Mesendoderm (in vitro differentiated cells): ENCODE data around the gene FAAP100.
"Not testable (repeated sequence)": the region's sequence is repeated elsewhere in the genome, so short reads cannot be mapped to it uniquely, and the experiment has no call there.

Experiments used
- DNase-seq: peaks from one replicate; pipeline ENCODE4 v3.0.0; 2013
- H2AK5ac ChIP-seq: 2 replicates; pipeline ENCODE4 v1.6.1; 2013; ENCODE audit warnings: low read length, inconsistent platforms
- H2BK120ac ChIP-seq: 2 replicates; pipeline ENCODE4 v1.6.1; 2013; ENCODE audit warnings: low read depth, mild to moderate bottlenecking, low read length, moderate library complexity, mixed read lengths
- H2BK15ac ChIP-seq: replicated peaks from 2 replicates; pipeline ENCODE4 v1.6.1; 2013; ENCODE audit warnings: low read depth, mild to moderate bottlenecking, moderate library complexity
- H2BK5ac ChIP-seq: 2 replicates; pipeline ENCODE4 v1.6.1; 2013; ENCODE audit warnings: low read length, inconsistent platforms
- H3K18ac ChIP-seq: 2 replicates; pipeline ENCODE4 v1.6.1; 2013; ENCODE audit warnings: mild to moderate bottlenecking, low read length, mixed read lengths
- H3K23ac ChIP-seq: one replicate; pipeline ENCODE4 v1.6.1; 2013; ENCODE audit warnings: low read length
- H3K27ac ChIP-seq: 2 replicates; pipeline ENCODE4 v1.5.1; 2013; ENCODE audit warnings: low read depth, mild to moderate bottlenecking, inconsistent platforms, low read length, moderate library complexity
- H3K27me3 ChIP-seq: 2 replicates; pipeline ENCODE4 v1.6.1; 2013; ENCODE audit warnings: low read length, control low read depth, mild to moderate bottlenecking, inconsistent platforms; ENCODE audit not compliant: insufficient read depth, poor library complexity
- H3K36me3 ChIP-seq: 2 replicates; pipeline ENCODE4 v1.6.1; 2013; ENCODE audit warnings: low read length, inconsistent platforms; ENCODE audit not compliant: control insufficient read depth, insufficient read depth
- H3K4ac ChIP-seq: one replicate; pipeline ENCODE4 v1.6.1; 2013; ENCODE audit warnings: low read depth, mild to moderate bottlenecking, low read length, moderate library complexity
- H3K4me1 ChIP-seq: 2 replicates; pipeline ENCODE4 v1.6.1; 2013; ENCODE audit warnings: low read depth, low read length, inconsistent platforms; ENCODE audit not compliant: control insufficient read depth
- H3K4me2 ChIP-seq: 2 replicates; pipeline ENCODE4 v1.6.1; 2013; ENCODE audit warnings: low read length
- H3K4me3 ChIP-seq: 2 replicates; pipeline ENCODE4 v1.5.1; 2013; ENCODE audit warnings: mild to moderate bottlenecking, low read length
- H3K56ac ChIP-seq: one replicate; pipeline ENCODE4 v1.6.1; 2013; ENCODE audit warnings: low read length
- H3K79me1 ChIP-seq: 2 replicates; pipeline ENCODE4 v1.6.1; 2013; ENCODE audit warnings: low read length, inconsistent platforms
- H3K79me2 ChIP-seq: 2 replicates; pipeline ENCODE4 v1.6.1; 2013; ENCODE audit warnings: mild to moderate bottlenecking, low read length; ENCODE audit not compliant: control insufficient read depth, insufficient read depth
- H3K9ac ChIP-seq: 2 replicates; pipeline ENCODE4 v1.6.1; 2013; ENCODE audit warnings: low read length, inconsistent platforms
- H4K5ac ChIP-seq: one replicate; pipeline ENCODE4 v1.6.1; 2013; ENCODE audit warnings: low read length
- H4K8ac ChIP-seq: one replicate; pipeline ENCODE4 v1.6.1; 2013; ENCODE audit warnings: low read depth, mild to moderate bottlenecking, control low read depth, low read length, moderate library complexity
- WGBS: extraction: QIAGEN DNeasy Blood & Tissue Kit; methylation state at CpG from one replicate; pipeline ENCODE4 v1.1.7; 2013; ENCODE audit warnings: low lambda C conversion rate, missing lambda C conversion rate; ENCODE audit not compliant: insufficient coverage; ENCODE audit errors: extremely low coverage; 5-methylcytosine and 5-hydroxymethylcytosine counted together

FAAP100 gene

GRCh38 chr17:81591971-81592370, 39.8 kb upstream of the FAAP100 start:
- H3K79me2 ChIP-seq = no peaks in the 10 kb centered on the region
- H3K27ac ChIP-seq = no peak overlapping the region
- no peak for DNase-seq
- no peak overlapping the region for H2AK5ac ChIP-seq
- H2BK5ac ChIP-seq = no peak overlapping the region
- H4K5ac ChIP-seq = no peak overlapping the region
- H2BK15ac ChIP-seq = no peak overlapping the region
- H3K79me1 ChIP-seq = no peaks in the 10 kb centered on the region
- H3K4me1 ChIP-seq = no peaks in the 10 kb centered on the region
- H4K8ac ChIP-seq = no peak overlapping the region
- WGBS = no CpG with 5 or more reads among the region's 14 CpGs
- H3K4me3 ChIP-seq = no peak overlapping the region
- no peaks in the 10 kb centered on the region for H3K27me3 ChIP-seq
- no peak overlapping the region for H3K9ac ChIP-seq
- peaks cover 17% of the 10 kb centered on the region for H3K36me3 ChIP-seq
- no peak overlapping the region for H3K18ac ChIP-seq
- H3K4ac ChIP-seq = no peak overlapping the region
- no peak overlapping the region for H2BK120ac ChIP-seq
- no peak overlapping the region for H3K56ac ChIP-seq
- H3K23ac ChIP-seq = no peak overlapping the region
- no peak overlapping the region for H3K4me2 ChIP-seq

GRCh38 chr17:81590121-81590520, 38.0 kb upstream of the FAAP100 start:
- Histone ChIP-seq H3K27me3 (no peaks in the 10 kb centered on the region), H3K56ac (no peak overlapping the region), H3K79me2 (no peaks in the 10 kb centered on the region), H2BK5ac (no peak overlapping the region), H3K4me3 (no peak overlapping the region), H3K4me1 (no peaks in the 10 kb centered on the region), H3K9ac (no peak overlapping the region), H3K36me3 (peaks cover 19% of the 10 kb centered on the region), H4K8ac (no peak overlapping the region), H3K79me1 (no peaks in the 10 kb centered on the region), H2BK120ac (no peak overlapping the region), H3K4ac (no peak overlapping the region), H2BK15ac (no peak overlapping the region), H2AK5ac (no peak overlapping the region), H4K5ac (no peak overlapping the region), H3K4me2 (no peak overlapping the region), H3K23ac (no peak overlapping the region), H3K27ac (no peak overlapping the region), H3K18ac (no peak overlapping the region)
- WGBS = no CpG with 5 or more reads among the region's 8 CpGs
- no peak for DNase-seq

- H2BK120ac ChIP-seq = no peak overlapping the region
- H3K4me3 ChIP-seq = no peak overlapping the region
- H3K36me3 ChIP-seq = peaks cover 20% of the 10 kb centered on the region
- no peak overlapping the region for H4K8ac ChIP-seq
- H2BK5ac ChIP-seq = no peak overlapping the region
- no peak for DNase-seq
- no peaks in the 10 kb centered on the region for H3K79me2 ChIP-seq
- no peak overlapping the region for H3K56ac ChIP-seq
- H3K18ac ChIP-seq = no peak overlapping the region
- H2BK15ac ChIP-seq = no peak overlapping the region
- H2AK5ac ChIP-seq = no peak overlapping the region
- H3K27ac ChIP-seq = no peak overlapping the region
- no peak overlapping the region for H3K4ac ChIP-seq
- no peak overlapping the region for H4K5ac ChIP-seq
- no peaks in the 10 kb centered on the region for H3K79me1 ChIP-seq
- WGBS = no CpG with 5 or more reads among the region's 5 CpGs
- no peaks in the 10 kb centered on the region for H3K4me1 ChIP-seq
- H3K9ac ChIP-seq = no peak overlapping the region
- H3K23ac ChIP-seq = no peak overlapping the region
- no peaks in the 10 kb centered on the region for H3K27me3 ChIP-seq
- no peak overlapping the region for H3K4me2 ChIP-seq
Observed at GRCh38 chr17:81589612-81590011, 37.5 kb upstream of the FAAP100 start.

GRCh38 chr17:81586096-81586495, 33.9 kb upstream of the FAAP100 start:
- no CpG with 5 or more reads among the region's 4 CpGs for WGBS
- no peak overlapping the region for H2BK5ac ChIP-seq
- H3K79me1 ChIP-seq = peaks cover 4% of the 10 kb centered on the region
- no peak overlapping the region for H3K23ac ChIP-seq
- H2BK15ac ChIP-seq = no peak overlapping the region
- H4K8ac ChIP-seq = no peak overlapping the region
- H3K56ac ChIP-seq = no peak overlapping the region
- H3K4ac ChIP-seq = no peak overlapping the region
- no peaks in the 10 kb centered on the region for H3K79me2 ChIP-seq
- H2AK5ac ChIP-seq = no peak overlapping the region
- H2BK120ac ChIP-seq = no peak overlapping the region
- no peak overlapping the region for H4K5ac ChIP-seq
- no peak overlapping the region for H3K4me2 ChIP-seq
- H3K9ac ChIP-seq = no peak overlapping the region
- H3K27me3 ChIP-seq = no peaks in the 10 kb centered on the region
- H3K18ac ChIP-seq = no peak overlapping the region
- H3K4me3 ChIP-seq = no peak overlapping the region
- no peaks in the 10 kb centered on the region for H3K4me1 ChIP-seq
- DNase-seq = peak; percentile 69
- no peak overlapping the region for H3K27ac ChIP-seq
- H3K36me3 ChIP-seq = peaks cover 21% of the 10 kb centered on the region

- not testable (repeated sequence) for DNase-seq, H2AK5ac ChIP-seq, H3K79me1 ChIP-seq, H2BK15ac ChIP-seq, H3K4me2 ChIP-seq, H3K56ac ChIP-seq, H2BK120ac ChIP-seq, H3K9ac ChIP-seq, H3K27ac ChIP-seq, H3K4me1 ChIP-seq, H3K4me3 ChIP-seq, H4K5ac ChIP-seq, H3K27me3 ChIP-seq, H3K4ac ChIP-seq, H3K23ac ChIP-seq, H3K79me2 ChIP-seq, H3K18ac ChIP-seq, H4K8ac ChIP-seq, H2BK5ac ChIP-seq
- H3K36me3 ChIP-seq = peaks cover 20% of the 10 kb centered on the region
- WGBS = no CpG with 5 or more reads among the region's 14 CpGs
Observed at GRCh38 chr17:81584771-81585170, 32.6 kb upstream of the FAAP100 start.

- H3K4me1 ChIP-seq = no peaks in the 10 kb centered on the region
- no peak overlapping the region for H3K4ac ChIP-seq
- no peak overlapping the region for H2BK5ac ChIP-seq
- H3K4me3 ChIP-seq = no peak overlapping the region
- no peak overlapping the region for H2AK5ac ChIP-seq
- no CpG with 5 or more reads among the region's 6 CpGs for WGBS
- no peak overlapping the region for H3K9ac ChIP-seq
- H4K8ac ChIP-seq = no peak overlapping the region
- no peak overlapping the region for H3K4me2 ChIP-seq
- H3K79me1 ChIP-seq = peaks cover 6% of the 10 kb centered on the region
- no peak overlapping the region for H3K56ac ChIP-seq
- no peak overlapping the region for H3K18ac ChIP-seq
- H3K27ac ChIP-seq = no peak overlapping the region
- no peak overlapping the region for H4K5ac ChIP-seq
- H2BK15ac ChIP-seq = no peak overlapping the region
- no peak overlapping the region for H2BK120ac ChIP-seq
- H3K79me2 ChIP-seq = no peaks in the 10 kb centered on the region
- H3K36me3 ChIP-seq = peaks cover 22% of the 10 kb centered on the region
- DNase-seq = no peak
- no peak overlapping the region for H3K23ac ChIP-seq
- no peaks in the 10 kb centered on the region for H3K27me3 ChIP-seq
Observed at GRCh38 chr17:81583589-81584342, 31.6 kb upstream of the FAAP100 start.
